Astrocyte of the hippocampus (primary cell): ENCODE results near the gene AIMP1.

Source experiments
- DNase-seq: peaks from one replicate; pipeline ENCODE4 v3.0.0; 2011; ENCODE audit warnings: low read depth, low spot score

Gene AIMP1

DNA sequence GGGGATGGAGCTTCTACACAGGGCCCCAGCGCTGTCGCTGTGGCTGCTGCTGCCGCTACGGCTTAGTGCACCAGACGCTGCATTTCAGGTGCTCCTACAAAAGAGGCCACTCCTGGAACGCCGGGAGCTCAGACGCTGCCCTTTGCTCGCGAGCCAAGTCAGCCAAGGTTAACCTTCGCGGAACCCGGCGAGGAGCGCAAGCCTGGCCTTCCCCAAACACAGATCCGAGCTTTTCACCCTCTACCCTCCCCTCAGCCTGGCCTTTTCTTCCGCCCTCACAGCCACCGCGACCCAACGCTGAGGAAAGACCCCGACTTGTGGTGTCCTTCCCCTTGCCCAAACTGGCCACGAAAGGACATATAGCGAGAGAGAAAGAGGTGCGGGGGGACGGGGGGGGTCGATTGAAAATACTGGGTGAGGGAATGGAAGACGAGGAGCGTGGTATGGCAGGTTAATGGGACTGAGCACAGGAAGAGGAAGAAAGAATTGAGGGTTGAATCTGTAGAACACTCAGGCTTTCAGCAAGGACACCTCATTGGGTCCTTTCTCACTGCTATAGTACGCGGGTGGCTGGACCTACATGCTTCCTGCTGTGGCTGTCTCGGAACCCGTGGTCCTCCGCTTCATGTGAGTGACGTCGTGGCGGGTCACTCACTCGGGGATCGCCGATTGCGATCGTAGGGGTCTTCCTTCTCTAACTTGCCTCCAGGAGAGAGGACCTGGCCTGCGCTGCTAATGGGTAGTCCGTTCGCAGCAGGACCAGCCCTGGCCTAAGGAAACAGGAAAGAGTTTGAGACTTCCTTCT is at the start of gene AIMP1, which contains the start of gene TBCK:
Gene AIMP1, plus strand, starts transcription at position 583 of the 805 bp plus-strand sequence. CDS start 8,460 bp downstream, outside the sequence.
Gene TBCK, minus strand, starts transcription at position 242 of the 805 bp plus-strand sequence. CDS start 7,249 bp downstream, outside the sequence.
- peak; percentile 95 for DNase-seq

DNA sequence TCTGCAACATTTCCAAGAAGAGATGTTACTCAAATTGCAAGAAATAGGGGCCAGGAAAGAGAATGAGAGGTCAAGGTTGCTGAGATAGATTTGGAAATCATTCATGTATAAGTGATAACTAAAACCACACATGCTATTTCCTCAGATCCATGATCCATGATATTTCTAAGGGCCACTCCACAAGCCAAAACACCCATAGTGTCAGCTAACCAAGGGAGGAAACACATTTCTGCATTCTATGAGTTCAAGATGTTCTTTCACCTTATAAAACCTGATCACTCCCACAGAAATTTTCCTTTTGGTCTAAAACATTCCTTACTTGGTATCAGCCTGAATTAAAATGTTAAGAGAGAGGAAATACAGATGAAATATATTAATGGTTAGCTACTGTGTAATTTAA is 47.6 kb upstream of the AIMP1 start:
- no peak for DNase-seq

DNA sequence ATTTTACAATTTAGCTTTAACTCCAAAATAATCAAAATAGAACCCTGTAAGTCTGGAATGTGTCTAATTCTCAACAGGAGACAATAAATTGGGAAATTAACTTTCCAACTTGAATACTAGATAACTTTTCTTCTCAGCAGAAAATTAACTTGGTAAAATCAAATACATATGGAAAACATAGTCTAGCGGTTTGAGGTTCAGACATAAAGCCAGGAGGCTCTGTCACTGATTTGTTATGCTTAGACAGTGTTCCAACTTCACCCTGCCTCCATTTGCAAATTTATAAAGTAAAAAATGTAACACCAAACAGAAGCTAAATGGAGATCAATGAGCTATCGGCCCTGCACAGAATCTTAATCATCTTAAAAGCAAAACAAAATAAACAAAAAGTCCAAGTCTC is 46.6 kb upstream of the AIMP1 start:
- no peak for DNase-seq

DNA sequence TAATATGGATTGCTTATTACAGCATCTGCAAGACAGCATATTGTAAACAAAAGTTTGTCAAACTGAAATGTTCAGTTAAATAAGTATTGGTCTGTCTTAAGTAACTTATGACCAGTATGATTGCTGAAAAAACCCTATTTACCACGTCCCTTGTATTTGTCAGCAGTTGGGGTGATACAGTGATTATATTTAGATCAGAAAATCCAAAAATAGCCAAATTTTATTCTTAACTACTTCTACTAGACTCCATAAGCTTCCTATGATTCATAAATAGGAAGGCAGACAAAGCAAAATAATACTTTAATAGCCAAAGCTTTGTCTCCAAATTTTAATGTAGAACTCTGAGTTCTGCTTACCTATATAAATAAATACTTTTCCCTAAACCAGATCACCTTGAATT is 45.6 kb upstream of the AIMP1 start:
- no peak for DNase-seq

DNA sequence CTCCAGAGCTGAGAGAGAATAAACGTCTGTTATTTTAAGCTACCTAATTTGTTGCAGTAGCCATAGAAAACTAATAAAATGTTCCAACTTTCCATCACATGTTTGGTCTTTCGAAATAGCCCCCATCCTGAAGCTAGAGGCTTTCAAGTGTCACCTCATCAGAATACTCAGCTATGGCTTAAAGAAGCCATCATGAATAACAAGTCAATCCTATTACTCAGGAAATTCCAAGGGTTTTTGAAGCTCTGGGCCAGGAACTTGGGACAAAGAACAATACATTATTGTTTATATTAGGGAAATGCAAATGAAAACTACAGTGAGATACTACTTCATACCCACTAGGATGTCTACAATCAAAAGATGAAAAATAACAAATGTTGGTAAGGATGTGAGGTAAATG is 42.5 kb upstream of the AIMP1 start:
- DNase-seq = peak; percentile 39

DNA sequence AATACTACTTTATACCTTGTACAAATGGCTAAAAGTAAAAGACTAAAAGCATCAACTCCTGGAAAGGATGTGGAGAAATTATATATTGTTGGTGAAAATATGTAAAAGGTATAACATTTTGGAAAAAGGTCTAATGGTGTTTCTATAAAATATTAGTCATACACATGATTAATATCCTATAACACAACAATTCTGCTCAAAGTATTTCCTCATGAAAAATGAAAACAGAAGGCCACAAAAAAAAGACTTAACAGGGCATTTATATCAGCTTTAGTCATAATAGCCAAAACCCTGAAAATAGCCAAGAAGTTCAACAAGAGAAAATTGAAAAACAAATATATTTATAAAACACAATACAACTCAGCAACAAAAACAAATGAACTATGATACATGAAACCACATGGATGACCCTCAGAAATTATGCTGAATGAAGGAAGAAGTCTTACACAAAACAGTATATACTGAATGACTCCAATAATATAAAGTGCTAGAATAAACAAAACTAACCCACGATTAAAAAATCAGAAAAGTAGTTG is 39.1 kb upstream of the AIMP1 start:
- DNase-seq = no peak

DNA sequence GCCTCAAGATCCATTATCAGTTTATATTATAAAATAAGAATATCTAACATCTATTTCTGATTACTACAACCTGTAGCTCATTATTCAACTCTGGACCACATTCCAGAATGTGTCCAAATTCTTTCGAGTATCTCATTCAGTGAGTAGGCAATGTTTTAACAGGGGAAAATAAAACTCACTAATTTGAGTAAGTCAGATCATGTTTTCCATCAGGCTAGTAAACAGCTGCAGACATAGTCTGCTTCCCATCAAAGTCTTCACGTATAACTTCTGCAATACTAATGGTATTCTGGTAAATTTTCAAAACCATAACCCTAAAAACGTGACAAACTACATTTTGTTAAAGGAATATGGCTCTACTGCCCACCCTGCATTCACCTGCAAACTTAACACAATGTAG is 32.1 kb upstream of the AIMP1 start:
- DNase-seq = no peak

DNA sequence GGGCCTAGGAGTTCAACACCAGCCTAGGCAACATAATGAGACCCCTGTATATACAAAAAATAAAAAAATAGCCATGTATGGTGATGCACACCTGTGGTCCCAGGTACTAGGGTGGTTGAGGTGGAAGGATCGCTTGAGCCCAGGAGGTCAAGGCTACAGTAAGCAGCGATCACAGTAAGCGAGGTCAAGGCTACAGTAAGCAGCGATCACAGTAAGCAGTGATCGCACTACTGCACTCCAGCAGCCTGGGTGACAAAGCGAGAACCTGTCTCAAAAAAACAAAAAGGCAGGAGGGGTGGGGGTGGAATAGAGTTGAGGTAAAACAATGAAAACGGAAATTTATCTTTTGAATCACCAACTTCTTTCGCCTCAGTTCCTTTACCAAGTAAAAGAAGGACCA is 29.7 kb upstream of the AIMP1 start:
- DNase-seq = no peak

DNA sequence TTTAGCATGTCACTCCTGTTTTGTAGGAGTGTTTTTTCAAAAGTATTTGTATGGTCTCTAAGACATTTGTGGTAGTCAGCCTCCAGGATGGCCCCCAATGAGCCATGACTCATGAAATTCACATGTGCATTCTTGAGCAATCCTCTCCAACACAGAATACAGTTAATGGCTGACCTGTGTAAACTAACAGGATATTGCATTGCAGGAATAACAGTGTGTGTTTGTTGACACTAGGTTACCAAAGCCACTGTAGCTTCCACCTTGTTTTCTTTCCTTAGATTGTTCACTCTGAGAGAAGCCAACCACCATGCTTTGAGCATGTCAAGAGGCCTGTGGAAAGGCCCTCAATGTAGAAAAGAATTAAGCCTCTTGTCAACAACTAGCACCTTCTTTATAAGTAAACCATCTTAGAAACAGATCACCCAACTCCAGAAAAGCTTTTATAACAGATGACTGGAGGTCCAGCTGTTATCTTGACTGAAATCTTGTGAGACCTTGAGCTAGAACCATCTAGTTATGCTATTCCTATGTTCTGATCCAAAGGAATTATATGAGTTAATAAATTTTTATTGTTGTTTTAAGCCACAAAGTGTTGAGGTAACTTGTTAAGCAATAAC is 28.9 kb upstream of the AIMP1 start:
- DNase-seq = peak; percentile 59

DNA sequence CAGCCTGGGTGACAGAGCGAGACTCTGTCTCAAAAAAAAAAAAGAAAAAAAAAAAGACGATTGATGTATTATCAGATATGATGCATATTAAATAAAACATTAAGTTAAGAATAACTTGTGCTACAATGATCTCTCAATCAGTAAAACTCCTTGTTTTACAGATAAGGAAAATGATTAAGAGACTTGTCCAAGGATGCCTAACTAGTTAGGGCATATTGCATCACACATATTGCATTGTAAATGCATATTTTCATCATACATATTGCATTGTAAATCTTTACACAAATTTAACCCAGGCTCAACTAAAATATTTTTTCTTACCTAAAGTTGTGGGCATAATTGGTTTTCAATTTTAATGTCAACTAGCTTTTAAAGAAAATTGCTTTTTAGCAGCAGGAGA is 26.6 kb upstream of the AIMP1 start:
- DNase-seq = no peak

DNA sequence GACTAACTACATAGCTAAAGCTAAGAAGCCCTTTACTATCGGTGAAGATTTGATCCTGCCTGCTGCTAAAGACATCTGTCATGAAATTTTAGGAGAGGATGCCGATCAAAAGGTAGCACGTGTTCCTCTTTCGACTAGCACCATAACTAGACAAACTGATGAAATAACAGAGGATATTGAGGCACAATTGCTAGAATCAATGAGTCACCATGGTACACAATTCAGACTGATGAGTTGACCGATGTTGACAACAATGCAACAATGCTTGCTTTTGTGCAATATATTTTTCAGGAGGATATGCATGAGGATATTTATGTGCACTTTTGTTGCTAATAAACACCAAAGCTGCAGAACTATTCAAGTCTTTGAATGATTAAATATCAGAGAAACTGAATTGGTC is 24.7 kb upstream of the AIMP1 start:
- DNase-seq = no peak

DNA sequence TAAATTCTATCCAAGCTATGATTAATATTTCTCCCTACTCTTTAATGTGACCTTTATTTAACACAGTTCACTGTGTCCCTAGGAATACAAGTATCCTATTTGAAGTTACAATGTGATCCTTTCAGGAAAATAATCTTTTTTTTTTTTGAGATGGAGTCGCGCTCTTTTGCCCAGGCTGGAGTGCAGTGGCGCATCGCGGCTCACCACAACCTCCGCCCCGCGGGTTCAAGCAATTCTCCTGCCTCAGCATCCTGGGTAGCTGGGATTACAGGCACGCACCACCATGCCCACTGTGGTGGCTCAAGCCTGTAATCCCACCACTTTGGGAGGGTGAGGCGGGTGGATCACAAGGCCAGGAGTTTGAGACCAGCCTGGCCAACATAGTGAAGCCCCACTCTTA is 22.3 kb upstream of the AIMP1 start:
- DNase-seq = no peak

DNA sequence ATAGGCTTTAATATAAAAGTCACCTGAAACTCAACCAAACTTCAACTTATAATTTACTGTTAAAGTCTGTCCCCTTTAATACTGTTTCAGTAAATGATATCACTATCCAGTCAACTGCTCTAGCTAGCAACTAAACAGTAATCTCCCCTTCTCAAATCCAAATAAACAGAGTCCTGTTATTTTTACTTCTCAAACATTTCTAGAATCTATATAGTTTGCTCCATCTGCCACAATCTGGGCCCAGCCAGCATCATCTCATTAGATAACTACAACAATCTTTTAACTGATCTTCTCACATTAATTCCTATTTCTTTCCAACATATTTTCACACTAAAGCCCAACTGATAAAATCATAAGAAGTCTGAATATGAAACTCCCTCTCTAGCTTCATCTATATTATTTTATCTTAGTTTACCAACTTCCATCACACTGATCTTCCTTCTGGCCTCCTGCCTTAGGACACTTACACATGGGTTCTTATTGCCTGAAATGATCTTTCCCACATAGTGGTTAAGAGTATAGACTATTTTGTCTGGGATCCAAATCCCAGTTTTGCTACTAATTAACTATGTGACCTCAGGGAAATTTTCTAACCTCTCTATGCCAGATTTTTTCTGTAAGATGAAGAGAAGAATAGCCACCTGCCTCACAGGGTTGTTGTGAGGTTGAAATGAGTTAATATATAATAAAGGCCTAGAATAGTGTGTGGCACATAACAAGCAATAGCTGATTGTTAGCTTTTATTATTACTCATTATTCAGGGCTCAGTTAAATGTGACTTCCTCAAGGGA is 18.9 kb upstream of the AIMP1 start:
- DNase-seq = no peak

DNA sequence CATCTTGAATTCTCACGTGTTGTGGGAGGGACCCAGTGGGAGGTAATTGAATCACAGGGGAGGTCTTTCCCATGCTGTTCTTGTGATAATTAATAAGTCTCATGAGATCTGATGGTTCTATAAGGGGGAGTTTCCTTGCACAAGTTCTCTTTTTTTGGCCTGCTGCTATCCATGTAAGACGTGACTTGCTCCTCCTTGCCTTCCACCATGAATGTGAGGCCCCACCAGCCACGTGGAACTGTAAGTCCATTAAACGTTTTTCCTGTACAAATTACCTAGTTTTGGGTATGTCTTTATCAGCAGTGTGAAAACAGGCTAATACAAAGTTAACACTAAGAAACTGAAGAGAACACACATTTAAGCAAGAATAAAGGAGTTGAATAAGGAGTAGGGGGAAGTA is 16.4 kb upstream of the AIMP1 start:
- no peak for DNase-seq

DNA sequence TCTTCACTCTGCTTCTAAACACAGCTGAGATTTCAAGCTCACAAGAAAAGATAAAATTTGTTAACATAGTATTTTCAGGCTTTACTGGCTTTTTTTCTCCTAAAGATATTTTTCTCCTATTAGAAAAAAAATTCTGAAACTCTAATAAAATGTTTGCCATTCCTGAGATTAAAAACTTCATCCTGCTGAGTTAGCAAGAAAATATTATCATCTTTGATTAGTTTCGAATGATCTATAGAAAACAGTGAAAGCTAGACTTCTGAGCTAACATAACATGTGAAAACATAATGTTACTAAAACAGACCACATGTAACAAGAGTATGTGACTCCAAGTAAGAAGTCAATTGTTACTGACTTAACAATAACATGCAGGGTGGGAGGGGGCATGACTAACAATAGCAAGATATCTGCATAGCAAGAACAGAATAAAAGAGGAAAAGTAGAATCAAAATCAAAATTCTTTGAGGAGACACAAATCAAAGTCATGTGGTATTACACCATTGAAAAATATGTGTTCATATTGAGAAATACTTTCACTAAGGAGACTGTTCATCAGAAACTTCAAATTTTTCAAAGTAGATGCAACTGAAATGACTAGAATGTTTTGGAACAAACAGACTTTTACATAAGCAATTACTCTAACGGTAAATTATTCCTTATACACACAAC is 14.8 kb upstream of the AIMP1 start:
- DNase-seq = no peak

DNA sequence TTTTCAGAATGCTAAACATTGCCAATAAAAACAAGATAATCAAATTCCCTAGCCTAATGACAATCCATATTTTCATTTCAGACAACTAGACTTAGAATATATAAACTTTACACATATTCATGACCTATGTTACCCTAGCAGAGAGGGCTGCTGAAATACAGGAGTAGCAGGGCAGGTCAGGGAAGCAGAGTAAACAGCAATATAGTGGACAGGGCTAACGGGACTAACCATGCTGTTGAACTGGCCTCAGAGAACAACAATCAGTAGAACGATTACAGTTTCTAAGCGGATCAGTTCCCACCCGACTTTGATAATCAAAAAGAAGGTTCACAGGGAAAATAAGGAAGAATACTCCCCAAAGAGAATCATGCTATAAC is 14.3 kb upstream of the AIMP1 start:
- DNase-seq = no peak

DNA sequence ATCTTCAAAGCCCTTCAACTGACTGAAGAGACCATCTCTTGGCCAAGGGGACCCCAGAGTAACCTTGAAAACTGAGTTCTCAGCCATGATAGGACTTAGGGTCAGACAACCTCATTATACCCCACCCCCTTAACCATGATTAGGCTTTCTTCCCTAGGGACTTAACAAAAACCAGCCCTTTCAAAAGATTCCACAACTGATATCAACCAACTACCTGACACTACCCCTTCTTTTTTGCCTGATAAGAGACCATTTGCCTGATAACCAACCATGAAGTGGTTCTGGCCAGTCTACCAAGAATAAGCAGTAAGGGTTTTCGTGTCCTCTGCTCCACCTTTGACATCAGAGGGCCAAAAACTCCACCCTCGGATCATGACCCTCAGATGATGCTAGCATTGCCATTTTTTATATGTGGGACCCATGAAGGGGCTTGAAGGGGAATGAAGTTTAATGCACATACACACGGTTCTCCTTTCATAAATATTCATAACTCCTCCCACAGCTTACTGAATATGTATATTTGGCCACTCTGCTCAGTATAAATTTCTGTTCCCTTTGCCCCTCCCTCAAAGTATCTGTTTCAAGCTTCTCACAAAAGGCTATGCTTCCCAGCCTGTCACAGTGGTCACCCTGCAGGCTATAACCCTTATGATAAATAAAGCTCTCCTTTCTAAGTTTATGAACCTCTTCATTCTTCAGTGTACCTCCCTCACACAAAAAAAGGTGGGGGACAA is 12.6 kb upstream of the AIMP1 start:
- no peak for DNase-seq

DNA sequence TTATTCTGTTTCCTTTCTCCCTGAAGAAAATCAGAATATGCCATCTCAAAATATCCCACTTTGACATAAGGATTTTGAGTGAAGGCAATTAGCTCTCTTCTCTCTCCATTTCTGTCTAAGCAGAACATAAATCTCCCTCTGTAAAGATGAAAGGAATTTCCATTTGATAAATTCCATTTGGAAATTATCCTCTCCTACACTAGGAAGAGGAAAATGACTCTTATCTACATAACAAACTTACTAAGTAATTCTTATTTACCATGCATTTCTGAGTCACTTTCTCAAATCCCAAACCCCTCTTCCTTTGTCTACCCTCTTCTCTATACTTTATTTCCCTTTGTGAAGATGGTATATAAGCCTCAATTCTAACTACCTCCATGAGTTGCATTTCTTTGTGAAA is 11.7 kb upstream of the AIMP1 start:
- no peak for DNase-seq

DNA sequence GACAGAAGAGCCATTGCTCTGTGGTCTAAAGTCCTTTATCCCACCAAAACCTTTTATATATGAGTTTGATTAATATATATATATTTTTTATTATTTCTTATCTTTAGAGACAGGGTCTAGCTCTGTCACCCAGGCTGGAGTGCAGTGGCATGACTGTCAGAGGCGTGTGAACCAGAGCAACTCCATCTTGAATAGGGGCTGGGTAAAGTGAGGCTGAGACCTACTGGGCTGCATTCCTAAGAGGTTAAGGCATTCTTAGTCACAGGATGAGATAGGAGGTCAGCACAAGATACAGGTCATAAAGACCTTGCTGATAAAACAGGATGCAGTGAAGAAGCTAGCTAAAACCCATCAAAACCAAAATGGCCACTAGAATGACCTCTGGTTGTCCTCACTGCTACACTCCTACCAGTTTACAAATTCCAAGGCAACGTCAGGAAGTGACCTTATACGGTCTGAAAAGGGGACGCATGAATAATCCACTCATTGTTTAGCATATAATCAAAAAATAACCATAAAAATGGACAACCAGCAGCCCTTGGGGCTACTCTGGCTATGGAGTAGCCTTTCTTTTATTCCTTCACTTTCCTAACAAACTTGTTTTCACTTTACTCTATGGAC is 10.8 kb upstream of the AIMP1 start:
- DNase-seq = no peak

DNA sequence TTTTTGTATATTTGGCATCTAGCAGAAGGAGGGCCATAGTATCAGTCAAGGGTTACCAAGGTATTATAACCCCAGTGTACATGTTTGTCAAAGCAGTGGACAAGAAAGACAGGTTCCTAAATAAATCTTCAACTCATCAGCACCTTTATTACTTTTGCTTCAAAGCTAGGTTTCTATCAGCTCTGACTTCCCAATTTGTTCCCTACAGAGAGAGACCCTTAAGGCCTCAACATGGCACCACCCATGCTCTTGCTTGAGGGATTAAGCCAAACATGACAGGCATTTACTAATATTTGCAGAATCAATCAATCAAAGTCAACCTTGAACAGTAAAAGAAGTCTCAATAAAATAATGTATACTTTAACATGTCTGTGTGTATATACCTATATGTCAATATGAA is 9.8 kb upstream of the AIMP1 start:
- no peak for DNase-seq

DNA sequence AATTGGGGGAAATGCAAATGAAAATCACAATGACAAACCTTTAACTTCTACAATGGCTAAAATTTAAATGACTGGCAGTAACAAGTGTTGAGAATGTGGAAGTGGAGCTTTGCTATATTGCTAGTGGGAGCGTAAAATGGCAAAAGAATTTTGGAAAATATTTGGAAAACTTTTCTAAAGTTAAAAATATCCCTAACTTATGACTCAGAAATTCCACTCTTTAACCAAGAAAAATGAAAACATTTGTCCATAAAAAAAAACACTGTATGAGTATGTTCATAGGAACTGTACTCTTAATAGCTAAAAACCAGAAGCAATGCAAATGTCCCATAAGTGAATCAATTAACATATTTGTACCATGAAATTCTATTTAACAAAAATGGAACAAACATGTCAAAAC is 4.0 kb upstream of the AIMP1 start:
- peak; percentile 11 for DNase-seq
